ENCODE measurements around the gene TCF7L1. TPM values are rescaled to one million over a fixed set of nuclear protein-coding genes. Genes with fewer than 3 reads are reported as not detected.

The TCF7L1 gene
- total RNA-seq, 4 donors from 2014 or later, result 2.7 to 10.3 (median 8.2) TPM

DNA sequence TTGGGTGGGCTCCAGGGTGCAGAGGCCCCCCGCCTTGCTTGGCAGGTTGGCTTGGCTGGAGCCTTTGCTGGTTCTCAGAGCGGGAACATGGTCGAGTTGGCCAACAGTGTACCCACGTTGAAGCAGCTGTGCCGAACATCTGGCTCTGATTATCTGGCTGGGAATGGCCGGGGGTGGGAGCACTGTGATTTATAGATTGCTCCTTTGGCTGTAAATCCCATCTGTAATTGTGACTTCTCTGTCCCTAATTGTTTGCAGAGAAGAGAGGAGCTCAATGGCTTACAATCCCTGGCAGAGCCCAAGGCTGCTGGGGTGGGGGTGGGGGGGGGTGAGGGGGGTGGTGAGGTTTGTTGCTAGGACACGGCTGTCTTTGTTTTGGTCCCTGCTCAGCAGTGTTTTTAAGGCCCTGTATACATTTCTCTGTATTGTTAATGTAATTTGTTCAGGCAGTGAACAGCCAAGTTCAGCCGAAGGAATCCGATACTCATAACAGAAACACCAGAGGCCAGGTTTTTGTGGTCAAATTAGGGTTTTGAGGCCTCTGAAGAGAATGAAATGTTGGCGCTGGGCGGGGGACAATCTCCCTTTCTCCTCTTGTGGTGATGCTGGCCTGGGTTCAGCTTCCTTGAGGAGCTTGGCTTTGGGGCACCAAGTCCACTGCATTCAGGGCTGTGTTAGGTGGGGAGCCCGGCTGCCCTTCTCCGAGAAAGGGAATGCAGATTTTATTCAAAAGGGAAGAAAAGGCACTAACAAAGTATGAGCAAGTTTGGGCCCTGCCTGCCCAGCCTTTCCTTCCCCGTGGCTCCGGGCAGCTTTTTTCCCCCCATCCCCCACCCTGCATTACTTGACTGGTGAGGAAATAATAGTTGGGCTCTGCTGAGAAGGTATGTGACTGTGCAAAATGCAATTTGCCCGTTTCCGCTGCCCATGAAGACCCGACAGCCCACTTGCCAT, 82.5 kb downstream of the TCF7L1 start:
- TF ChIP-seq, protein P1, sequence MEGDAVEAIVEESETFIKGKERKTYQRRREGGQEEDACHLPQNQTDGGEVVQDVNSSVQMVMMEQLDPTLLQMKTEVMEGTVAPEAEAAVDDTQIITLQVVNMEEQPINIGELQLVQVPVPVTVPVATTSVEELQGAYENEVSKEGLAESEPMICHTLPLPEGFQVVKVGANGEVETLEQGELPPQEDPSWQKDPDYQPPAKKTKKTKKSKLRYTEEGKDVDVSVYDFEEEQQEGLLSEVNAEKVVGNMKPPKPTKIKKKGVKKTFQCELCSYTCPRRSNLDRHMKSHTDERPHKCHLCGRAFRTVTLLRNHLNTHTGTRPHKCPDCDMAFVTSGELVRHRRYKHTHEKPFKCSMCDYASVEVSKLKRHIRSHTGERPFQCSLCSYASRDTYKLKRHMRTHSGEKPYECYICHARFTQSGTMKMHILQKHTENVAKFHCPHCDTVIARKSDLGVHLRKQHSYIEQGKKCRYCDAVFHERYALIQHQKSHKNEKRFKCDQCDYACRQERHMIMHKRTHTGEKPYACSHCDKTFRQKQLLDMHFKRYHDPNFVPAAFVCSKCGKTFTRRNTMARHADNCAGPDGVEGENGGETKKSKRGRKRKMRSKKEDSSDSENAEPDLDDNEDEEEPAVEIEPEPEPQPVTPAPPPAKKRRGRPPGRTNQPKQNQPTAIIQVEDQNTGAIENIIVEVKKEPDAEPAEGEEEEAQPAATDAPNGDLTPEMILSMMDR (IDR thresholded peaks at IDR 0.05; ENCODE audit: low read depth), result no peak

GRCh38 chr2:85216927-85217326, 83.7 kb downstream of the TCF7L1 start:
- TF ChIP-seq, protein P1 (IDR thresholded peaks at IDR 0.05; ENCODE audit: low read depth), result no peak

DNA sequence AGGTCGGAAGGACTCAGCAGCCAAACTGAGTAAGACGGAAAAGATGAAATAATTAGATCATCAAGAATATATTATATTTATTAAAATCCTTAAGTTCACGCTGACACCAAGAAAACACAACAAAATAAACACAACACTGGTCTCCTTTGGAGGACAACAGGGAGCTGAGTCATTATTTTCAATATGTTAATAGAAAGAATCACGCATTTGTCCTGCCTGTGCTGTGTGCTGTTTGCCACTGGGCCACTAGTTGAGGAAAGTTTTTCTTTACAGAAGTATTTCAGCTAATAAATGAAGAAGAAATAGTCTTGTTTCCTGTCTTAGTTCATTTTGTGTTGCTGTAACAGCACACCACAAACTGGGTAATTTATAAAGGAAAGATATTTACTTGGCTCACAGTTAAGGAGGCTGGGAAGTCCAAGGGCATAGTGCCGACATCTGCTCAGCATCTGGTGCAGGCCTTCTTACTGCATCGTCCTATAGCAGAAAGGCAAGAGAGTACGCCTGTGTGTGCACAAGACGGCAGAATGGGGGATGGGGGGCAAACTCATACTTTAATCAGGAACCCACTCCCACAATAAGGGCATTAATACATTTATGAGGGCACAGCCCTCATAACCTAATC, 88.0 kb downstream of the TCF7L1 start:
- TF ChIP-seq, protein P1 (IDR thresholded peaks at IDR 0.05; ENCODE audit: low read depth), result no peak

GRCh38 chr2:85222792-85223191, 89.6 kb downstream of the TCF7L1 start:
- TF ChIP-seq, protein P1 (IDR thresholded peaks at IDR 0.05; ENCODE audit: low read depth), result no peak

GRCh38 chr2:85226783-85227182, 93.6 kb downstream of the TCF7L1 start:
- TF ChIP-seq, protein P1 (IDR thresholded peaks at IDR 0.05; ENCODE audit: low read depth), result no peak

- TF ChIP-seq, protein P1 (IDR thresholded peaks at IDR 0.05; ENCODE audit: low read depth), result no peak
These were observed 97.7 kb downstream of the TCF7L1 start for GRCh38 chr2:85230679-85231467.

DNA sequence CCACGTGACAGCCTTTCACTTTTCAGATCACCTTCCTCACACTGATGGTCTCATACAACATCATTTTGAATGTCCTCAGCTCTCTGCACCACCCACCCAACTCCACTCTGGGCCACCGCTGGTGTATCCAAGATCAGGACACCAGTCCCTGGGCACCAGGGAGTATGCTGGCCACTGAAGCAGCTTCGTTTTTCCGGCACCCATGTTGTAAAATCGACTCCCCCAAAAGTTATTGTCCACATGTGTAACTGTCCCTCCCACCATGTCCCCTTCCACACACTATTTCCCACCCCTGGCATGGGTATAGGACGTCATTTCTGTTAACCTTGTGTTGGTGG, 98.2 kb downstream of the TCF7L1 start:
- TF ChIP-seq, protein P1 (IDR thresholded peaks at IDR 0.05; ENCODE audit: low read depth), result no peak

Data from subcutaneous adipose tissue (tissue), 4 donors.